IPS-15b (cell line): ENCODE data around the gene SPEN.
A peak's percentile ranks its signal among the peaks of the same experiment; 100 is the strongest.
"Not testable (repeated sequence)": the region's sequence is repeated elsewhere in the genome, so short reads cannot be mapped to it uniquely, and the experiment has no call there.

Experiments used
- H3K27me3 ChIP-seq: one replicate; pipeline ENCODE4 v1.6.1; 2013; ENCODE audit warnings: low read length; ENCODE audit not compliant: control insufficient read depth, insufficient read depth
- H3K36me3 ChIP-seq: one replicate; pipeline ENCODE4 v1.6.1; 2013; ENCODE audit warnings: low read length; ENCODE audit not compliant: control insufficient read depth, insufficient read depth
- H3K4me1 ChIP-seq: one replicate; pipeline ENCODE4 v1.6.1; 2013; ENCODE audit warnings: mild to moderate bottlenecking, low read length; ENCODE audit not compliant: control insufficient read depth, insufficient read depth
- H3K4me3 ChIP-seq: one replicate; pipeline ENCODE4 v1.5.1; 2013; ENCODE audit warnings: low read depth, low read length
- H3K9ac ChIP-seq: one replicate; pipeline ENCODE4 v1.6.1; 2013; ENCODE audit warnings: low read depth, mild to moderate bottlenecking, low read length
- H3K9me3 ChIP-seq: one replicate; pipeline ENCODE4 v1.6.1; 2013; ENCODE audit warnings: mild to moderate bottlenecking, low read length; ENCODE audit not compliant: control insufficient read depth, insufficient read depth

The SPEN gene

GRCh38 chr1:15874471-15874870, 27.0 kb downstream of the SPEN start:
- peaks cover 5% of the 10 kb centered on the region for H3K4me1 ChIP-seq
- no peak overlapping the region for H3K4me3 ChIP-seq
- H3K36me3 ChIP-seq: peaks cover 7% of the 10 kb centered on the region
- H3K27me3 ChIP-seq: no peaks in the 10 kb centered on the region
- no peak overlapping the region for H3K9ac ChIP-seq
- no peaks in the 10 kb centered on the region for H3K9me3 ChIP-seq

GRCh38 chr1:15876357-15877055, 29.0 kb downstream of the SPEN start:
- H3K9me3 ChIP-seq: no peaks in the 10 kb centered on the region
- peaks cover 7% of the 10 kb centered on the region for H3K36me3 ChIP-seq

GRCh38 chr1:15881961-15882360, 34.5 kb downstream of the SPEN start:
- Histone ChIP-seq H3K36me3 (no peaks in the 10 kb centered on the region), H3K9me3 (no peaks in the 10 kb centered on the region), H3K4me1 (peaks cover 11% of the 10 kb centered on the region)

More at GRCh38 chr1:15876357-15877055, 29.0 kb downstream of the SPEN start:
- no peak overlapping the region for H3K4me3 ChIP-seq
- peaks cover 5% of the 10 kb centered on the region for H3K4me1 ChIP-seq
- H3K27me3 ChIP-seq: no peaks in the 10 kb centered on the region
- no peak overlapping the region for H3K9ac ChIP-seq

GRCh38 chr1:15882665-15883064, 35.2 kb downstream of the SPEN start:
- H3K27me3 ChIP-seq: no peaks in the 10 kb centered on the region
- no peaks in the 10 kb centered on the region for H3K9me3 ChIP-seq
- H3K4me3 ChIP-seq: no peak overlapping the region
- H3K9ac ChIP-seq: no peak overlapping the region
- H3K36me3 ChIP-seq: no peaks in the 10 kb centered on the region
- H3K4me1 ChIP-seq: peaks cover 11% of the 10 kb centered on the region

More at GRCh38 chr1:15881961-15882360, 34.5 kb downstream of the SPEN start:
- Histone ChIP-seq H3K27me3 (no peaks in the 10 kb centered on the region), H3K4me3 (no peak overlapping the region), H3K9ac (no peak overlapping the region)

GRCh38 chr1:15883326-15883725, 35.8 kb downstream of the SPEN start:
- peaks cover 11% of the 10 kb centered on the region for H3K4me1 ChIP-seq
- no peaks in the 10 kb centered on the region for H3K36me3 ChIP-seq

DNA sequence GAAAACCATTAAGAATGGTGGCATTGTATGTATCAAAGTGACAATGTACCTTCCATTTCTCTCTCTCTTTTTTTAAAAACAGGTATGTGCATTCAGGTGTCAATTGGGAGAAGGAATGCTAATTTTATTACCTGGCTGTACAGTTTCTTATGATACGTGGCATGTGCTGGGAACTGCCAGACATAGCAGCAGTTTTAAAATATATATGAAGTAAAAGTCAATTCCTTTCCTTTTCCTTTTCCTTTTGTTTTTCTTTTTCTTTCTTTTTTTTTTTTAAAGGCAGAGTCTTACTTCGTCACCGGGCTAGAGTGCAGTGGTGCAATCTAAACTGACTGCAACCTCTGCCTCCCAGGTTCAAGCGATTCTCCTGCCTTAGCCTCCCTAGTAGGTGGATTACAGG, 37.0 kb downstream of the SPEN start:
- Histone ChIP-seq H3K27me3 (no peaks in the 10 kb centered on the region), H3K9me3 (no peaks in the 10 kb centered on the region), H3K4me1 (peaks cover 11% of the 10 kb centered on the region), H3K4me3 (no peak overlapping the region), H3K9ac (no peak overlapping the region), H3K36me3 (no peaks in the 10 kb centered on the region)

More at GRCh38 chr1:15883326-15883725, 35.8 kb downstream of the SPEN start:
- H3K27me3 ChIP-seq: no peaks in the 10 kb centered on the region
- H3K4me3 ChIP-seq: no peak overlapping the region
- H3K9me3 ChIP-seq: no peaks in the 10 kb centered on the region
- H3K9ac ChIP-seq: no peak overlapping the region

- no peaks in the 10 kb centered on the region for H3K36me3 ChIP-seq
- peaks cover 11% of the 10 kb centered on the region for H3K4me1 ChIP-seq
- no peaks in the 10 kb centered on the region for H3K9me3 ChIP-seq
- H3K27me3 ChIP-seq: no peaks in the 10 kb centered on the region
- H3K4me3 ChIP-seq: no peak overlapping the region
- H3K9ac ChIP-seq: no peak overlapping the region
These were observed 37.8 kb downstream of the SPEN start for GRCh38 chr1:15885269-15885668.

- no peaks in the 10 kb centered on the region for H3K27me3 ChIP-seq
- H3K36me3 ChIP-seq: no peaks in the 10 kb centered on the region
- peaks cover 11% of the 10 kb centered on the region for H3K4me1 ChIP-seq
- H3K4me3 ChIP-seq: peak overlapping the region; percentile 28
- H3K9me3 ChIP-seq: no peaks in the 10 kb centered on the region
- H3K9ac ChIP-seq: peak overlapping the region; percentile 56
These were observed 38.4 kb downstream of the SPEN start for GRCh38 chr1:15885701-15886610.

DNA sequence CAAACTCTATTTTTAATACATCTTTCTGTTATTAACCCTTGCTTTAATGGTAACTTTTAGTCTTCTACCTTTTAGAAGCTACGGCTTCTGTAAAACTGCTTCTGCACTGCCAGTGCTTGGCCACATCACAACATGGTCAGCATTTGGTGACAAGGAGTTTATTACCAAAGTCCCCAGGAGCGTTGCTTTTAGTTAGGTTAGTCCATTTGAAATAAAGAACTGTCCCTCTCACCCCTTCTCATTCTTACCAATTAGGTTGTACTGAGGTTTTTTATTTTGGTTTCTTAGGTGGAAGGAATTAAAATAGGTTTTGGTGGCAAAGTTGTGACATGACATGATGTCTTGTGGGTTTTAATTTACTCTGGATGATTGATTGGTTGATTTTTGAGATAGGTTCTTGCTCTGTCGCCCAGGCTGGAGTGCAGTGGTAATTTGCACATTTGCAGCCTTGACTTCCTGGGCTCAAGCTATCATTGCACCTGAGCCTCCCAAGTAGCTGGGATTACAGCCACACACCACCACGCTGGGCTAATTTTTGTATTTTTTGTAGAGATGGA, 39.2 kb downstream of the SPEN start:
- H3K4me3 ChIP-seq: peak overlapping the region; percentile 28
- H3K36me3 ChIP-seq: no peaks in the 10 kb centered on the region
- peaks cover 11% of the 10 kb centered on the region for H3K4me1 ChIP-seq
- H3K9ac ChIP-seq: no peak overlapping the region
- H3K27me3 ChIP-seq: no peaks in the 10 kb centered on the region
- no peaks in the 10 kb centered on the region for H3K9me3 ChIP-seq

DNA sequence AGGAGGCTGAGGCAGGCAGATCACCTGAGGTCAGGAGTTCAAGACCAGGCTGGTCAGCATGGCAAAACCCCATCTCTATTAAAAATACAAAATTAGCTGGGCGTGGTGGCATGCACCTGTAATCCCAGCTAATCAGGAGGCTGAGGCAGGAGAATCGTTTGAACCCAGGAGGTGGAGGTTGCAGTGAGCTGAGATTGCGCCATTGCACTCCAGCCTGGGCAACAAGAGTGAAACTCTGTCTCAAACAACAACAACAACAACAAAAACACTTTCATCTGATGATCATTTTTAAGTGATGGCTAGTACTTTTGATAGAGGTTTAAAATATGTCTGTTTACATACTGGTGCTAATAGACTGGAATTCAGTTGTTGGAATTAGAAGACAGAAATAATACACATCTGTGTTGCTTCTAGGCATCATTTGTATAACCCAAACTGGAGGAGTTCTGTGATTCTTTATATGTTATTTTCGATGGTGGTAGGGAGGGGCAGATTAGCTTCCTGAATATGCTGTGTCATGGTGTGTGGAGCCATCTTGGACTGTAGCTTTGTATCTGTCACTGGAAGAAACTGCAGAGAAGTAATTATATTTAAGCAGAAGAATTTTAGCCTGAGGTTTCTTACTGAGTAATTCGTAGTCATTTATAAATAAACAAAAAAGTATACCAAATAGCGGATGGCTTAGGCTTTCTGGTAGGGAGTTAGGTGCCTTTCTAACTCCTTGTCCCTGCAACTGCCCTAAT, 45.5 kb downstream of the SPEN start:
- H3K27me3 ChIP-seq, H3K4me1 ChIP-seq, H3K9ac ChIP-seq, H3K36me3 ChIP-seq, H3K4me3 ChIP-seq, H3K9me3 ChIP-seq: not testable (repeated sequence)

DNA sequence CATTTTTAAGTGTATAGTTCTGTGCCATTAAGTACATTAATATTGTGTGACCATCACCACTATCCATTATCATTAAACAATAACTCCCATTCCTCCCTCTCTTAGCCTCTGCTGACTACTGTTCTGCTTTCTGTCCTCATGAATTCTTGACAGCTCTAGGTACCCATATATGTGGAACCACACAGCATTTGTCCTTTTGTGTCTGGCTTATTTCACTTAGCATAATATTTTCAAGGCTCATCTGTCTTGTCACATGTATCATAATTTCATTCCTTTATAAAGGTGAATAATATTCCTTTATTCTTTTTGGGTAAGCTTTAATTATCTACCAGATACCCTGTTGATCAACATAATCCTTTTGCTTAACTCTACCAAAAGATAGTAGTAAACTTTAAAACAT, 47.7 kb downstream of the SPEN start:
- Histone ChIP-seq H3K4me3 (no peak overlapping the region), H3K4me1 (peaks cover 3% of the 10 kb centered on the region), H3K9ac (no peak overlapping the region), H3K36me3 (no peaks in the 10 kb centered on the region), H3K27me3 (no peaks in the 10 kb centered on the region), H3K9me3 (no peaks in the 10 kb centered on the region)
